B cell (primary cell): Measurements from ENCODE around the gene PRKAA2.

Source experiments
- EZH2 ChIP-seq: IDR thresholded peaks from 2 replicates; pipeline ENCODE4 v1.6.1; 2012; ENCODE audit warnings: borderline replicate concordance, low read depth, mild to moderate bottlenecking, moderate library complexity, low read length; ENCODE audit not compliant: insufficient read depth, poor library complexity, severe bottlenecking
- TF ChIP-seq, protein P1 (sequence below): fragments of 200-600 bp; IDR thresholded peaks from one replicate; pipeline ENCODE4 v1.8.0; 2022; ENCODE audit warnings: antibody characterized with exemption, mild to moderate bottlenecking

DNA sequence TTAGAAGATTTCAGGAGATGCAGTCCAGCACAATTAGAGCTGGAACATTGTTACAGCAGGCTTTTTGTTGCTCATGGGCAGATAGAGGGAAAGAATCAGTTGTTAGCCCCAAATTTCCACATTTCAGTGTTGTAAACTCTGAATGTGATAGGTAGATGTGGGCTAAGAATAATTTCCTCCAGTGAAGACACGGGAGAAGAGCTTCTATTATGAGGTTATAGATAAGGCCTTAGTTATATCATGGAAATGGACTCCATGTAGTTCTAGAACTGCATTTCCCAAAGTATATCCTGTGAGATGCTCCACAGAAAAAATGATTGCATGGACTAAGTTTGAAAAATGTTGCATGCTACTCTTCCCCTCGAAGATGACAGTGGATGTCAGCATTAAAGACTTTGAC lies 64.9 kb downstream of the PRKAA2 start:
- TF ChIP-seq, protein P1, sequence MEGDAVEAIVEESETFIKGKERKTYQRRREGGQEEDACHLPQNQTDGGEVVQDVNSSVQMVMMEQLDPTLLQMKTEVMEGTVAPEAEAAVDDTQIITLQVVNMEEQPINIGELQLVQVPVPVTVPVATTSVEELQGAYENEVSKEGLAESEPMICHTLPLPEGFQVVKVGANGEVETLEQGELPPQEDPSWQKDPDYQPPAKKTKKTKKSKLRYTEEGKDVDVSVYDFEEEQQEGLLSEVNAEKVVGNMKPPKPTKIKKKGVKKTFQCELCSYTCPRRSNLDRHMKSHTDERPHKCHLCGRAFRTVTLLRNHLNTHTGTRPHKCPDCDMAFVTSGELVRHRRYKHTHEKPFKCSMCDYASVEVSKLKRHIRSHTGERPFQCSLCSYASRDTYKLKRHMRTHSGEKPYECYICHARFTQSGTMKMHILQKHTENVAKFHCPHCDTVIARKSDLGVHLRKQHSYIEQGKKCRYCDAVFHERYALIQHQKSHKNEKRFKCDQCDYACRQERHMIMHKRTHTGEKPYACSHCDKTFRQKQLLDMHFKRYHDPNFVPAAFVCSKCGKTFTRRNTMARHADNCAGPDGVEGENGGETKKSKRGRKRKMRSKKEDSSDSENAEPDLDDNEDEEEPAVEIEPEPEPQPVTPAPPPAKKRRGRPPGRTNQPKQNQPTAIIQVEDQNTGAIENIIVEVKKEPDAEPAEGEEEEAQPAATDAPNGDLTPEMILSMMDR: no peak
- no peak for TF ChIP-seq EZH2
